Heart left ventricle (tissue), 16 donors: Measurements from ENCODE around the gene UBE2H. TPM values are rescaled to one million over a fixed set of nuclear protein-coding genes. Genes with fewer than 3 reads are reported as not detected.

Source experiments
- ATAC-seq, 4 donors: fragments of 200-7000 bp; cut with Tn5 transposase; one replicate each; pipeline ENCODE4 v1.9.1; 2020 to 2022; ENCODE audit warnings: moderate library complexity in 4 of 4, mild to moderate bottlenecking in 3 of 4, moderate number of reproducible peaks in 1 of 4
- DNase-seq, 5 donors: peaks; one replicate each; pipeline ENCODE4 v3.0.0-alpha.2; 2020
- H3K27ac ChIP-seq, 12 donors: fragments of 200-600 bp; sonication (generic) in 4 of 12; one replicate each; pipeline versions ENCODE4 v1.5.0 to v1.8.0; 2016 to 2022; ENCODE audit warnings: mild to moderate bottlenecking in 2 of 12
- H3K27me3 ChIP-seq, 9 donors: fragments of 200-600 bp; sonication (generic) in 2 of 9; one replicate each; pipeline versions ENCODE4 v1.5.1 to v1.8.0; 2016 to 2022; ENCODE audit warnings: mild to moderate bottlenecking in 3 of 9
- H3K36me3 ChIP-seq, 9 donors: fragments of 200-600 bp; sonication (generic) in 2 of 9; one replicate each; pipeline versions ENCODE4 v1.5.0 to v1.8.0; 2018 to 2022; ENCODE audit warnings: mild to moderate bottlenecking in 2 of 9
- H3K4me1 ChIP-seq, 12 donors: fragments of 200-600 bp; sonication (generic) in 4 of 12; one replicate each; pipeline versions ENCODE4 v1.5.0 to v1.8.0; 2016 to 2022; ENCODE audit warnings: mild to moderate bottlenecking in 3 of 12
- H3K4me3 ChIP-seq, 12 donors: fragments of 200-600 bp; sonication (generic) in 4 of 12; one replicate each; pipeline versions ENCODE4 v1.5.0 to v1.8.0; 2017 to 2022; ENCODE audit warnings: mild to moderate bottlenecking in 9 of 12, moderate library complexity in 4 of 12
- H3K9me3 ChIP-seq, 12 donors: fragments of 200-600 bp; sonication (generic) in 4 of 12; one replicate each; pipeline versions ENCODE4 v1.5.0 to v1.8.0; 2016 to 2022; ENCODE audit warnings: mild to moderate bottlenecking in 1 of 12
- POLR2A ChIP-seq, 2 donors: fragments of 450-650 bp; IDR thresholded peaks; one replicate each; pipeline ENCODE4 v1.6.1; 2017; ENCODE audit warnings: antibody characterized with exemption in 2 of 2, mild to moderate bottlenecking in 2 of 2, moderate library complexity in 2 of 2
- WGBS, 4 donors: extraction: QIAGEN DNeasy Blood & Tissue Kit in 2 of 4; methylation state at CpG; one replicate each; pipeline versions ENCODE4 v1.1.5 to v1.1.7; 2013 to 2018; 5-methylcytosine and 5-hydroxymethylcytosine counted together
- intact Hi-C, 10 donors: fragments of 100-400 bp; cut with DNase I; formaldehyde crosslinking; loops; one replicate each; pipeline versions ENCODE4 v1.11.1 to v1.14.2; 2022
- polyA plus RNA-seq, 2 donors: library from polyadenylated mRNA; stranded (reverse); fragments of 200-250 nt; gene quantifications; one replicate each; pipeline ENCODE4 v1.2.3, GENCODE V29; 2013
- total RNA-seq, 9 donors: library from RNA; depleted of rRNA in 2 of 9; stranded (reverse); fragments of >200 nt in 2 of 9; fragmentation: NEBNext Ultra II Directional in 3 of 9; extraction: Animal tissue kit (Norgen Biotek cat#: 25700) in 3 of 9; gene quantifications; one replicate each; pipeline versions ENCODE4 v1.1.0 to v1.2.4, GENCODE V29; 2016 to 2023
- TF ChIP-seq, protein P1 (sequence below), 12 donors: fragments of 200-600 bp; sonication (generic) in 4 of 12; IDR thresholded peaks; one replicate each; pipeline versions ENCODE4 v1.5.0 to v1.8.0; 2018 to 2022; ENCODE audit warnings: antibody characterized with exemption in 12 of 12, mild to moderate bottlenecking in 5 of 12
- donor health status: ischemic (EF 13 %, LVEDD 7.1; RV severe dilation, severe dysfunction).
- donor health status: healthy with polysubstance abuse.
- donor health status: DM: no; HTN: yes; CAD: no.
- donor health status: DM: no; HTN: no; CAD: no.
- donor health status: ischemic (EF 25% LVEDD 6.9; RV normal size, moderate dysfunction).
- donor health status: ischemic (EF 25% LVEDD 5.7; RV mildly dilated, moderate dysfunction).
- donor health status: healthy.
- donor health status: DM: yes; HTN: yes; CAD: no.
- donor health status: ischemic (EF 35%, LVEDD 5.7; RV mildly dilated, moderate dysfunction).
- donor health status: nonischemic (EF 11% LVEDD 7.7; RV severe dilation, severe dysfunction).
- donor health status: DM: yes; HTN: yes; CAD: no.
- donor health status: PGD.
- donor health status: ischemic (EF 29% LVEDD 5.4; RV normal size, mild dysfunction).
- donor health status: nonischemic (EF 23%, LVEDD 6.1; RV moderate dilation, normal function).

The UBE2H gene
- total and polyA plus RNA-seq, 11 donors, result 46.5 to 219 (median 112) TPM

DNA sequence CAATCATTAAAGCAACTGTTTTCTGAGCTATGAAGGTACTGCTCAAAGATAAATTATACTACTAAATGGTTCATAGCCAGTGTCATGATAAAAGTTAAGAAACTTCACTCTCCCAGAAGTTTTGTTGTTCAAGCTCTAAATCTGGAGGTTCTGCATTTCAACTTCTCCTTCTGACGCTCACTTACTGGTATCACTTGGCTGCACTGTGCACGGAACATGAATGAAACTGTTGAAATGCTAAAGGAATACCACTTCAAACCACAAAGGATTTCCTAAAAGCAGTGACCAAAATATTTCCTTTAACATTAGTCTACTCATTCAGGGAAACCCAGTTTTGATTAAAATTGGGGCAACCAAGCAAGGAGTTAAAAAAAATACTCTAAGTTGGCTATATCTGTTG is 93.6 kb downstream of the UBE2H start:
- Histone ChIP-seq H3K36me3 (peaks cover 0 to 18% (median 0%) of the 10 kb centered on the region in 9 donors), H3K4me3 (peak overlapping the region in 1 of 12 donors; percentile 5), H3K9me3 (no peaks in the 10 kb centered on the region), H3K4me1 (peaks cover 6 to 94% (median 73%) of the 10 kb centered on the region in 12 donors), H3K27me3 (no peaks in the 10 kb centered on the region), H3K27ac (peak overlapping the region in 10 of 12 donors; percentile 26 to 90 (median 74))
- ATAC-seq (peak in 2 of 4 donors; percentile 14 to 46), DNase-seq (no peak)
- TF ChIP-seq, protein P1, sequence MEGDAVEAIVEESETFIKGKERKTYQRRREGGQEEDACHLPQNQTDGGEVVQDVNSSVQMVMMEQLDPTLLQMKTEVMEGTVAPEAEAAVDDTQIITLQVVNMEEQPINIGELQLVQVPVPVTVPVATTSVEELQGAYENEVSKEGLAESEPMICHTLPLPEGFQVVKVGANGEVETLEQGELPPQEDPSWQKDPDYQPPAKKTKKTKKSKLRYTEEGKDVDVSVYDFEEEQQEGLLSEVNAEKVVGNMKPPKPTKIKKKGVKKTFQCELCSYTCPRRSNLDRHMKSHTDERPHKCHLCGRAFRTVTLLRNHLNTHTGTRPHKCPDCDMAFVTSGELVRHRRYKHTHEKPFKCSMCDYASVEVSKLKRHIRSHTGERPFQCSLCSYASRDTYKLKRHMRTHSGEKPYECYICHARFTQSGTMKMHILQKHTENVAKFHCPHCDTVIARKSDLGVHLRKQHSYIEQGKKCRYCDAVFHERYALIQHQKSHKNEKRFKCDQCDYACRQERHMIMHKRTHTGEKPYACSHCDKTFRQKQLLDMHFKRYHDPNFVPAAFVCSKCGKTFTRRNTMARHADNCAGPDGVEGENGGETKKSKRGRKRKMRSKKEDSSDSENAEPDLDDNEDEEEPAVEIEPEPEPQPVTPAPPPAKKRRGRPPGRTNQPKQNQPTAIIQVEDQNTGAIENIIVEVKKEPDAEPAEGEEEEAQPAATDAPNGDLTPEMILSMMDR (IDR thresholded peaks at IDR 0.05), result no peak
- no peak for TF ChIP-seq POLR2A (IDR thresholded peaks at IDR 0.05)
- intact Hi-C loops, result no loop called here
- WGBS, 4 donors, result 29 to 42% (median 37%) methylated on average over 2 of the region's 2 CpGs

DNA sequence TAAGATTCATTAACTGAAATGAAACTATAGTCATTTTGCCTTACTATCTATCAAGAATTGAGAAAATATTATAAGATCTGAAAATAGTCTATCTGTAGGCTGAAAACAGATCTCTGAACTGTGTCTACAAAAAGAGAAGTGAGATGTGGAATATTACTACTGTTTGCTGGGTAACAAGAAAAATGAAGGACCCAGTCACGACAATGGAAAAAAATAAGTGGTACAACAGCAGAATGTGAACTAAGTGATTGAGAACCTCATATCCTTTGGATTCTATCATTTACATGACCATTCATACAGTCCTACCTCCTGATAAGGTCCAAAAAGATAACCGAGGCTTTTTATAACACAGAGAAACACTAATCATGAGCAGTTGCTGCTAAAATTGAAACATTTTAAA is 94.3 kb downstream of the UBE2H start:
- Histone ChIP-seq H3K9me3 (no peaks in the 10 kb centered on the region), H3K4me1 (peaks cover 6 to 94% (median 71%) of the 10 kb centered on the region in 12 donors), H3K27me3 (no peaks in the 10 kb centered on the region), H3K4me3 (no peak overlapping the region), H3K27ac (peak overlapping the region in 10 of 12 donors; percentile 6 to 90 (median 74)), H3K36me3 (peaks cover 0 to 18% (median 0%) of the 10 kb centered on the region in 9 donors)
- DNase-seq, result no peak
- no peak for ATAC-seq
- no peak for TF ChIP-seq POLR2A (IDR thresholded peaks at IDR 0.05)
- TF ChIP-seq, protein P1 (IDR thresholded peaks at IDR 0.05), result no peak
- 29 to 38% (median 34%) methylated on average over 2 of the region's 2 CpGs for WGBS, 4 donors
- intact Hi-C loops, result no loop called here

DNA sequence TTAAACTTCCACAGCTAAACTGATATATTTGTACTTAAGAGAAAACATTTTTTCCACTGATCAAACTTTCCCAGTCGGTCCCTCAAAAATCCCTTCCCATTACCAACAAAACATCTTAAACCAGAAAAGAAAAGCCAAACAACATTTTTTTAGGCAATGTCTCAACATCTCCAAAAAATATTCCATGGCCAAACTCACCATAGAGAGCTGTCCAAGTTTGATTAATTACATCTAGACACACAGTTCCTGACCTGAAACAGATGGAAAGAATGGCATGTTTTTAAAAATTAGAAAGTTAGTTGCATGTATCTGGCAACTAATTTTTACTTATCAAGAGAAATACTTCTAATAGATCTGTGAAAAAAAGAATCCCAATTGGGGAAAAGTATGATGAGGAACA is 95.4 kb downstream of the UBE2H start:
- peaks cover 6 to 90% (median 67%) of the 10 kb centered on the region in 12 donors for H3K4me1 ChIP-seq
- no peaks in the 10 kb centered on the region for H3K27me3 ChIP-seq
- ATAC-seq (no peak), DNase-seq (no peak)
- peak overlapping the region in 8 of 12 donors; percentile 38 to 90 (median 78) for H3K27ac ChIP-seq
- TF ChIP-seq, protein P1 (IDR thresholded peaks at IDR 0.05), result no peak
- no peak for TF ChIP-seq POLR2A (IDR thresholded peaks at IDR 0.05)
- H3K4me3 ChIP-seq, result no peak overlapping the region
- H3K9me3 ChIP-seq, result no peaks in the 10 kb centered on the region
- intact Hi-C loops, result no loop called here
- peaks cover 0 to 18% (median 0%) of the 10 kb centered on the region in 9 donors for H3K36me3 ChIP-seq
- 70 to 85% (median 76%) methylated on average over 1 of the region's 1 CpG for WGBS, 4 donors

DNA sequence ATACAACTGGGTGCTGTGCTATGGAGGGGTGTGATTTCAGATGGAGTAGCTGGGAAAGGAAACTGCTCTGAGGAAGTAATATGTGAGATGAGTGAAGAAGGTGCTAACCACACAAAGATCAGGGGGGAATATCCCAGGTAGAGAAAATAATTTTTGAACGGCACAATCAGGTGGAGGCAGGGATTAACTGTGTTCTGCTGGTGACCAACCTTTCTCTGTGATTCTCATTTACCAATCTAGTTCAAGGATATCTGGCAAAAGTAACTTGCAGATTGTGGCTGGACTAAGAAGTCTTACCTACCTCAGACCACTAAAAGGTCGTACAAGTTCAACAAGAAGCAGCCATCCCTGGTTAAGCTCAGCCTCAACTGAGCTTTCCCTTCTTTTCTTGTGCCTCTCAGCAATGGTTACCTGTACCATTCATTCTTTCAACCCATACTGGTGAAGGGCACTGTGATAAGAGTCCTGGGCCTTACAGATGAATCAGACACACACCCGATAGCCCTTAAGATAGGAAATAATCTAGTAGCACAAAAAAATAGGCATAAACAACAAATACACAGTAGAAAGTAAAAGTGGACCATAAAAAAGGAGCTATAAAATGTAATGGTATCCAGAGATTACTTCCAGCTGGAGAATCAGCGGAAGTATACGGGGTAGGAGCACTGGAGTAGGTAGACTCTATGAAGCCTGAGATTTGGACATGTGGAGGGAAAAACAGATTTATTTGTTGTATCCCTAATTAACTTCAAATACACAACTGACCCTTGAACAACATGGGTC is 96.6 kb downstream of the UBE2H start:
- H3K9me3 ChIP-seq, result no peaks in the 10 kb centered on the region
- H3K27me3 ChIP-seq, result no peaks in the 10 kb centered on the region
- no peak overlapping the region for H3K4me3 ChIP-seq
- 87 to 89% (median 88%) methylated on average over 5 of the region's 5 CpGs for WGBS, 4 donors
- peak overlapping the region in 4 of 12 donors; percentile 6 to 32 (median 10) for H3K27ac ChIP-seq
- no peak for DNase-seq
- peaks cover 6 to 83% (median 57%) of the 10 kb centered on the region in 12 donors for H3K4me1 ChIP-seq
- no peak for ATAC-seq
- TF ChIP-seq POLR2A (IDR thresholded peaks at IDR 0.05), result no peak
- TF ChIP-seq, protein P1 (IDR thresholded peaks at IDR 0.05), result no peak
- intact Hi-C loops, result no loop called here
- peaks cover 0 to 18% (median 0%) of the 10 kb centered on the region in 9 donors for H3K36me3 ChIP-seq
